Large intestine (tissue), 3 donors: ENCODE data around the gene GLE1. TPM values are rescaled to one million over a fixed set of nuclear protein-coding genes. Genes with fewer than 3 reads are reported as not detected.

Experiments used
- DNase-seq, 2 donors: peaks; one replicate each; pipeline versions ENCODE4 v3.0.0 to v3.0.0-alpha.2; 2013
- H3K27ac ChIP-seq: one replicate; pipeline ENCODE4 v1.5.1; 2013; ENCODE audit warnings: low read length
- H3K27me3 ChIP-seq: 2 replicates; pipeline ENCODE4 v1.6.1; 2013; ENCODE audit warnings: low read length; ENCODE audit not compliant: control insufficient read depth, insufficient read depth
- H3K36me3 ChIP-seq: 2 replicates; pipeline ENCODE4 v1.6.1; 2013; ENCODE audit warnings: low read length; ENCODE audit not compliant: control insufficient read depth, insufficient read depth
- H3K4me1 ChIP-seq: one replicate; pipeline ENCODE4 v1.6.1; 2013; ENCODE audit warnings: low read length; ENCODE audit not compliant: control insufficient read depth, insufficient read depth
- H3K4me3 ChIP-seq: one replicate; pipeline ENCODE4 v1.5.1; 2013; ENCODE audit warnings: low read length
- H3K9me3 ChIP-seq: one replicate; pipeline ENCODE4 v1.6.1; 2013; ENCODE audit warnings: mild to moderate bottlenecking, low read depth, low read length, moderate library complexity; ENCODE audit not compliant: control insufficient read depth
- WGBS: methylation state at CpG from one replicate; pipeline ENCODE4 v1.1.5; 2013; ENCODE audit warnings: low lambda C conversion rate; ENCODE audit not compliant: insufficient coverage; 5-methylcytosine and 5-hydroxymethylcytosine counted together
- polyA plus RNA-seq: library from polyadenylated mRNA; unstranded; fragments of 120-200 nt; gene quantifications from one replicate; pipeline ENCODE4 v1.2.1, GENCODE V29; 2013

GLE1 gene
- polyA plus RNA-seq, 1 donor: 26.9 TPM

DNA sequence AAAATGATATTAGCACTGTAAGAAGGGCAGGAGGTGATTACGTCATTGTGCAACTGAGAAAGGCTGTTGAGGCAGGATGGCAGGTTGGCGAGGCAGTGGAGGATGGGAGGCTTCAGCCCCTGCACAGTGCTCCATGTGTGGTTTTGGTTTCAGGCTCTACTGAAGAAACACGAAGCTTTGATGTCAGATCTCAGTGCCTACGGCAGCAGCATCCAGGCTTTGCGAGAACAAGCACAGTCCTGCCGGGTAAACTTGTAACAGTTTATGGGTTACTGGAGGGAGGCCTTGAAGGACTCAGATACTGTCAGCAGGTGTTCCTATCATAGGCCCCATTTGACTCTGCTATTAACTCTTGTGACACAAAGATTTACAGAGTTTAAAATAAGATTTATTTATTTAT lies 82.9 kb downstream of the GLE1 start:
- H3K9me3 ChIP-seq: no peaks in the 10 kb centered on the region
- DNase-seq: peak; percentile 69 to 79
- H3K4me3 ChIP-seq: no peak overlapping the region
- H3K27me3 ChIP-seq: no peaks in the 10 kb centered on the region
- H3K4me1 ChIP-seq: peaks cover 5% of the 10 kb centered on the region
- H3K27ac ChIP-seq: peak overlapping the region; percentile 83
- WGBS: no CpG with 5 or more reads among the region's 6 CpGs
- peaks cover 92% of the 10 kb centered on the region for H3K36me3 ChIP-seq

DNA sequence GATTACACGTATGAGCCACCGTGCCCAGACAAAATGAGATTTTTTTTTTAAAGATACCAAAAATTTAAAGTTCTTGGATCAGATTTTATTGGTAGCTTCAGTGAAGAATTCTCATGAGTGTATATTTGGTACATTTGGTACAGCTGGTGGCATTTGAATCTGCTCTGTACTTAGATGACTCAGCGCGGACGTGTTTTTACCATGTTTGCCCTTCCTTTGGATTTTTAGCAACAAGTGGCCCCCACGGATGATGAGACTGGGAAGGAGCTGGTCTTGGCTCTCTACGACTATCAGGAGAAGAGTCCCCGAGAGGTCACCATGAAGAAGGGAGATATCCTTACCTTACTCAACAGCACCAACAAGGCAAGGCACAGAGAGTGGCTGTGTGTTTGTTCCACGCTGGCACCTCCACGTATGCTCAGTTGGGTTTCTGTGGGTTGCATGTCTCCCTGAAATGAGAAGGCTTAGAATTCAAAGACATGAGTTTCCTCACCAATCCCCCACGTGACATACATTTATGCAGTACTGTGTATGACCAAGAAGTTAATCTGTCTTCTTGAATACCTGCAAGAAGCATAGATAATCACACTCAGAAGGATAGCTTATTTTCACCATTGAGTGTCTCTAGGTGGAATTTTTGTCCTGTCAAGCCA lies 84.2 kb downstream of the GLE1 start:
- peaks cover 5% of the 10 kb centered on the region for H3K4me1 ChIP-seq
- no CpG with 5 or more reads among the region's 11 CpGs for WGBS
- H3K9me3 ChIP-seq: no peaks in the 10 kb centered on the region
- DNase-seq: no peak
- peaks cover 90% of the 10 kb centered on the region for H3K36me3 ChIP-seq
- no peaks in the 10 kb centered on the region for H3K27me3 ChIP-seq
- peak overlapping the region; percentile 50 for H3K27ac ChIP-seq
- no peak overlapping the region for H3K4me3 ChIP-seq

Other genes with a start within 250 kb of the GLE1 start
- 88.0 TPM for gene GOLGA2, start 228.7 kb upstream of the GLE1 start, polyA plus RNA-seq
- 21.6 TPM for gene SWI5, start 228.4 kb upstream of the GLE1 start, polyA plus RNA-seq
- 30.2 TPM for gene TRUB2, start 182.3 kb upstream of the GLE1 start, polyA plus RNA-seq
- 88.1 TPM for gene COQ4, start 181.9 kb upstream of the GLE1 start, polyA plus RNA-seq
- gene SLC27A4, start 164.2 kb upstream of the GLE1 start, polyA plus RNA-seq: 33.7 TPM
- 62.7 TPM for gene URM1, start 133.3 kb upstream of the GLE1 start, polyA plus RNA-seq
- gene CERCAM, start 83.9 kb upstream of the GLE1 start, polyA plus RNA-seq: 19.9 TPM
- 27.1 TPM for gene ODF2, start 48.7 kb upstream of the GLE1 start, polyA plus RNA-seq
- gene SPTAN1, start 47.9 kb downstream of the GLE1 start, polyA plus RNA-seq: 240 TPM
- gene DYNC2I2, start 152.1 kb downstream of the GLE1 start, polyA plus RNA-seq: 39.8 TPM
- gene SET, start 184.5 kb downstream of the GLE1 start, polyA plus RNA-seq: 339 TPM
- gene PKN3, start 197.8 kb downstream of the GLE1 start, polyA plus RNA-seq: 5.5 TPM
- 35.8 TPM for gene ZDHHC12, start 219.4 kb downstream of the GLE1 start, polyA plus RNA-seq